Naive thymus-derived CD8-positive, alpha-beta T cell (primary cell): Measurements from ENCODE around the gene RBM33. TPM values are rescaled to one million over a fixed set of nuclear protein-coding genes. Genes with fewer than 3 reads are reported as not detected.
A peak's percentile ranks its signal among the peaks of the same experiment; 100 is the strongest.

ENCODE experiments used
- ATAC-seq, 2 donors: fragments of 150-1000 bp; cut with Tn5 transposase in 1 of 2; sonication (Bioruptor Pico), chemical (Tn5 transposase) in 1 of 2; 1 replicate in 1 of 2; 2 replicates in 1 of 2; pipeline ENCODE4 v1.10.0; 2021; ENCODE audit warnings: mild to moderate bottlenecking in 2 of 2, moderate library complexity in 2 of 2
- POLR2A ChIA-PET: fragments of 350-600 bp; sonication (Branson Sonifier 250); formaldehyde crosslinking; loops from one replicate; lab custom pipeline; 2021; ENCODE audit warnings: antibody characterized with exemption; lab: Charles Lee
- DNase-seq, 10 donors: peaks; one replicate each; pipeline versions ENCODE4 v3.0.0 to v3.0.0-alpha.2; 2020 to 2022
- H3K27ac Mint-ChIP-seq, 10 donors: one replicate each; pipeline ENCODE4 v1.8.0; 2020 to 2022; ENCODE audit warnings: mild to moderate bottlenecking in 10 of 10, mixed read lengths in 10 of 10, moderate library complexity in 4 of 10, inconsistent platforms in 1 of 10
- H3K27me3 Mint-ChIP-seq, 5 donors: one replicate each; pipeline ENCODE4 v1.8.0; 2021 to 2022; ENCODE audit warnings: mixed read lengths in 5 of 5
- H3K36me3 Mint-ChIP-seq, 3 donors: one replicate each; pipeline ENCODE4 v1.8.0; 2020 to 2022; ENCODE audit warnings: mixed read lengths in 3 of 3, mild to moderate bottlenecking in 2 of 3, inconsistent platforms in 1 of 3
- H3K4me1 Mint-ChIP-seq, 4 donors: one replicate each; pipeline ENCODE4 v1.8.0; 2021 to 2022; ENCODE audit warnings: mixed read lengths in 4 of 4
- H3K4me3 Mint-ChIP-seq, 10 donors: one replicate each; pipeline ENCODE4 v1.8.0; 2020 to 2022; ENCODE audit warnings: mild to moderate bottlenecking in 10 of 10, mixed read lengths in 10 of 10, moderate library complexity in 6 of 10, inconsistent platforms in 1 of 10
- H3K9me3 Mint-ChIP-seq, 9 donors: one replicate each; pipeline ENCODE4 v1.8.0; 2020 to 2022; ENCODE audit warnings: mixed read lengths in 9 of 9, mild to moderate bottlenecking in 3 of 9, inconsistent platforms in 1 of 9, moderate library complexity in 1 of 9
- polyA plus RNA-seq, 3 donors: library from polyadenylated mRNA; unstranded; fragments of 300-500 nt; fragmentation: Illumina TruSeq; gene quantifications; one replicate each; pipeline ENCODE4 v1.2.3, GENCODE V29; 2021
- total RNA-seq, 8 experiments: library from RNA in 2 of 8; stranded (reverse) in 2 of 8; gene quantifications; one replicate each; pipeline ENCODE4 v1.2.3 and lab custom pipeline; 2021 to 2026

RBM33 gene
- total and polyA plus RNA-seq, 5 experiments from 2014 or later = 35.3 to 173 (median 65.3) TPM

GRCh38 chr7:155699180-155699579 lies 54.7 kb downstream of the RBM33 start:
- H3K27me3 Mint-ChIP-seq = no peaks in the 10 kb centered on the region
- H3K4me1 Mint-ChIP-seq = peaks cover 16 to 66% (median 53%) of the 10 kb centered on the region in 4 donors
- H3K27ac Mint-ChIP-seq = peak overlapping the region in 2 of 10 donors; percentile 11 to 41

GRCh38 chr7:155700847-155701246 lies 56.4 kb downstream of the RBM33 start:
- Mint-ChIP-seq H3K4me3 (no peak overlapping the region), H3K36me3 (peaks cover 15 to 72% (median 16%) of the 10 kb centered on the region in 3 donors)

More at GRCh38 chr7:155699180-155699579, 54.7 kb downstream of the RBM33 start:
- H3K36me3 Mint-ChIP-seq = peaks cover 11 to 70% (median 16%) of the 10 kb centered on the region in 3 donors
- POLR2A ChIA-PET = no interaction called here
- DNase-seq (no peak), ATAC-seq (no peak)
- H3K9me3 Mint-ChIP-seq = no peaks in the 10 kb centered on the region
- H3K4me3 Mint-ChIP-seq = no peak overlapping the region

GRCh38 chr7:155701972-155702544 lies 57.6 kb downstream of the RBM33 start:
- POLR2A ChIA-PET = no interaction called here
- Mint-ChIP-seq H3K4me3 (no peak overlapping the region), H3K27me3 (no peaks in the 10 kb centered on the region), H3K27ac (peak overlapping the region in 3 of 10 donors; percentile 2 to 70 (median 25)), H3K9me3 (no peaks in the 10 kb centered on the region), H3K36me3 (peaks cover 15 to 65% (median 18%) of the 10 kb centered on the region in 3 donors), H3K4me1 (peaks cover 11 to 46% (median 30%) of the 10 kb centered on the region in 4 donors)
- DNase-seq = no peak
- no peak for ATAC-seq

More at GRCh38 chr7:155700847-155701246, 56.4 kb downstream of the RBM33 start:
- Mint-ChIP-seq H3K27ac (peak overlapping the region in 1 of 10 donors; percentile 22), H3K4me1 (peaks cover 14 to 52% (median 39%) of the 10 kb centered on the region in 4 donors), H3K9me3 (no peaks in the 10 kb centered on the region), H3K27me3 (no peaks in the 10 kb centered on the region)
- DNase-seq (no peak), ATAC-seq (no peak)
- POLR2A ChIA-PET = interaction anchor here (0.6 kb wide), 1 partner anchor 79 kb away, joined by 3 read pairs; no protein-coding TSS in a partner anchor

- POLR2A ChIA-PET = no interaction called here
- Mint-ChIP-seq H3K27ac (peak overlapping the region in 7 of 10 donors; percentile 2 to 80 (median 47)), H3K27me3 (no peaks in the 10 kb centered on the region), H3K36me3 (peaks cover 15 to 65% (median 18%) of the 10 kb centered on the region in 3 donors), H3K4me1 (peaks cover 10 to 42% (median 27%) of the 10 kb centered on the region in 4 donors), H3K9me3 (no peaks in the 10 kb centered on the region), H3K4me3 (no peak overlapping the region)
- ATAC-seq (no peak), DNase-seq (no peak)
These were observed 58.2 kb downstream of the RBM33 start for GRCh38 chr7:155702616-155703015.

GRCh38 chr7:155705623-155706360 lies 61.3 kb downstream of the RBM33 start:
- POLR2A ChIA-PET = interaction anchor here (0.6 kb wide), 1 partner anchor 175 kb away, joined by 5 read pairs; no protein-coding TSS in a partner anchor
- H3K27me3 Mint-ChIP-seq = no peaks in the 10 kb centered on the region
- peak overlapping the region in 1 of 10 donors; percentile 23 for H3K27ac Mint-ChIP-seq
- ATAC-seq (no peak), DNase-seq (no peak)
- no peak overlapping the region for H3K4me3 Mint-ChIP-seq
- no peaks in the 10 kb centered on the region for H3K9me3 Mint-ChIP-seq
- H3K4me1 Mint-ChIP-seq = peaks cover 6 to 18% (median 9%) of the 10 kb centered on the region in 4 donors
- H3K36me3 Mint-ChIP-seq = peaks cover 15 to 41% (median 17%) of the 10 kb centered on the region in 3 donors

- Mint-ChIP-seq H3K27me3 (no peaks in the 10 kb centered on the region), H3K4me3 (no peak overlapping the region), H3K9me3 (no peaks in the 10 kb centered on the region), H3K27ac (peak overlapping the region in 2 of 10 donors; percentile 43 to 88), H3K36me3 (peaks cover 14 to 36% (median 15%) of the 10 kb centered on the region in 3 donors), H3K4me1 (peaks cover 6 to 18% (median 9%) of the 10 kb centered on the region in 4 donors)
- ATAC-seq (no peak), DNase-seq (no peak)
- POLR2A ChIA-PET = no interaction called here
These were observed 61.9 kb downstream of the RBM33 start for GRCh38 chr7:155706376-155706775.

GRCh38 chr7:155709453-155709852 lies 65.0 kb downstream of the RBM33 start:
- Mint-ChIP-seq H3K4me1 (peaks cover 24 to 31% (median 29%) of the 10 kb centered on the region in 4 donors), H3K27me3 (no peaks in the 10 kb centered on the region), H3K27ac (no peak overlapping the region), H3K4me3 (no peak overlapping the region), H3K9me3 (no peaks in the 10 kb centered on the region), H3K36me3 (peaks cover 4 to 25% (median 13%) of the 10 kb centered on the region in 3 donors)
- POLR2A ChIA-PET = no interaction called here
- no peak for ATAC-seq
- no peak for DNase-seq

- Mint-ChIP-seq H3K27me3 (no peaks in the 10 kb centered on the region), H3K36me3 (peaks cover 4 to 30% (median 13%) of the 10 kb centered on the region in 3 donors), H3K4me1 (peaks cover 28 to 37% (median 33%) of the 10 kb centered on the region in 4 donors), H3K4me3 (no peak overlapping the region), H3K27ac (no peak overlapping the region), H3K9me3 (no peaks in the 10 kb centered on the region)
- ATAC-seq (no peak), DNase-seq (no peak)
- POLR2A ChIA-PET = no interaction called here
These were observed 65.6 kb downstream of the RBM33 start for GRCh38 chr7:155710031-155710430.

GRCh38 chr7:155710530-155710929 lies 66.1 kb downstream of the RBM33 start:
- no peaks in the 10 kb centered on the region for H3K27me3 Mint-ChIP-seq
- no peak for DNase-seq
- H3K4me3 Mint-ChIP-seq = no peak overlapping the region
- ATAC-seq = no peak
- H3K36me3 Mint-ChIP-seq = peaks cover under 1 to 30% (median 13%) of the 10 kb centered on the region in 3 donors
- POLR2A ChIA-PET = no interaction called here
- H3K4me1 Mint-ChIP-seq = peaks cover 30 to 41% (median 36%) of the 10 kb centered on the region in 4 donors
- no peaks in the 10 kb centered on the region for H3K9me3 Mint-ChIP-seq
- H3K27ac Mint-ChIP-seq = no peak overlapping the region

- Mint-ChIP-seq H3K36me3 (peaks cover 0 to 31% (median 13%) of the 10 kb centered on the region in 3 donors), H3K27ac (no peak overlapping the region), H3K4me3 (no peak overlapping the region), H3K27me3 (no peaks in the 10 kb centered on the region), H3K9me3 (no peaks in the 10 kb centered on the region), H3K4me1 (peaks cover 30 to 40% (median 35%) of the 10 kb centered on the region in 4 donors)
- ATAC-seq (no peak), DNase-seq (no peak)
- POLR2A ChIA-PET = interaction anchor here (0.6 kb wide), 1 partner anchor 28 kb away, joined by 3 read pairs; no protein-coding TSS in a partner anchor
These were observed 66.6 kb downstream of the RBM33 start for GRCh38 chr7:155711081-155711480.

- H3K4me1 Mint-ChIP-seq = peaks cover 27 to 44% (median 35%) of the 10 kb centered on the region in 4 donors
- ATAC-seq = no peak
These were observed 68.9 kb downstream of the RBM33 start for GRCh38 chr7:155713384-155713783.

GRCh38 chr7:155714702-155715101 lies 70.2 kb downstream of the RBM33 start:
- peaks cover 0 to 63% (median 14%) of the 10 kb centered on the region in 3 donors for H3K36me3 Mint-ChIP-seq
- H3K4me1 Mint-ChIP-seq = peaks cover 27 to 47% (median 38%) of the 10 kb centered on the region in 4 donors
- peak overlapping the region in 1 of 10 donors; percentile 47 for H3K4me3 Mint-ChIP-seq
- peak overlapping the region in 4 of 10 donors; percentile 47 to 71 (median 52) for H3K27ac Mint-ChIP-seq
- no peak for DNase-seq
- no peaks in the 10 kb centered on the region for H3K9me3 Mint-ChIP-seq
- ATAC-seq = no peak
- POLR2A ChIA-PET = no interaction called here
- no peaks in the 10 kb centered on the region for H3K27me3 Mint-ChIP-seq

More at GRCh38 chr7:155713384-155713783, 68.9 kb downstream of the RBM33 start:
- DNase-seq = no peak
- Mint-ChIP-seq H3K27me3 (no peaks in the 10 kb centered on the region), H3K36me3 (peaks cover 0 to 52% (median 14%) of the 10 kb centered on the region in 3 donors), H3K4me3 (no peak overlapping the region), H3K9me3 (no peaks in the 10 kb centered on the region), H3K27ac (peak overlapping the region in 5 of 10 donors; percentile 3 to 71 (median 47))
- POLR2A ChIA-PET = no interaction called here
